Neutrophil (primary cell): Measurements from ENCODE around the gene NCOA6.

Experiments
- H3K27ac ChIP-seq: fragments of 200-600 bp; sonication (generic); 2 replicates; pipeline ENCODE4 v1.5.1; 2016; ENCODE audit warnings: mild to moderate bottlenecking, moderate library complexity
- H3K27me3 ChIP-seq: fragments of 200-600 bp; sonication (generic); 2 replicates; pipeline ENCODE4 v1.6.0; 2016; ENCODE audit warnings: mild to moderate bottlenecking
- H3K36me3 ChIP-seq: fragments of 200-600 bp; sonication (generic); 2 replicates; pipeline ENCODE4 v1.5.1; 2017
- H3K4me1 ChIP-seq, 2 experiments: fragments of 200-600 bp in 1 of 2; sonication (generic) in 1 of 2; 1 replicate in 1 of 2; 2 replicates in 1 of 2; pipeline versions ENCODE4 v1.5.1 to v1.6.1; 2013 to 2016; ENCODE audit warnings: low read depth in 1 of 2, low read length in 1 of 2, mild to moderate bottlenecking in 1 of 2, moderate library complexity in 1 of 2; ENCODE audit not compliant: control insufficient read depth in 1 of 2, insufficient read depth in 1 of 2
- H3K4me3 ChIP-seq, 2 experiments: fragments of 200-600 bp in 1 of 2; sonication (generic) in 1 of 2; 1 replicate in 1 of 2; 2 replicates in 1 of 2; pipeline ENCODE4 v1.5.1; 2013 to 2016; ENCODE audit warnings: low read depth in 1 of 2, low read length in 1 of 2, mild to moderate bottlenecking in 1 of 2, moderate library complexity in 1 of 2
- H3K9me3 ChIP-seq: fragments of 200-600 bp; sonication (generic); 2 replicates; pipeline ENCODE4 v1.5.1; 2016
- TF ChIP-seq, protein P1 (sequence below): fragments of 200-600 bp; sonication (generic); IDR thresholded peaks from 2 replicates; pipeline ENCODE4 v1.5.1; 2016; ENCODE audit warnings: antibody characterized with exemption

The NCOA6 gene

DNA sequence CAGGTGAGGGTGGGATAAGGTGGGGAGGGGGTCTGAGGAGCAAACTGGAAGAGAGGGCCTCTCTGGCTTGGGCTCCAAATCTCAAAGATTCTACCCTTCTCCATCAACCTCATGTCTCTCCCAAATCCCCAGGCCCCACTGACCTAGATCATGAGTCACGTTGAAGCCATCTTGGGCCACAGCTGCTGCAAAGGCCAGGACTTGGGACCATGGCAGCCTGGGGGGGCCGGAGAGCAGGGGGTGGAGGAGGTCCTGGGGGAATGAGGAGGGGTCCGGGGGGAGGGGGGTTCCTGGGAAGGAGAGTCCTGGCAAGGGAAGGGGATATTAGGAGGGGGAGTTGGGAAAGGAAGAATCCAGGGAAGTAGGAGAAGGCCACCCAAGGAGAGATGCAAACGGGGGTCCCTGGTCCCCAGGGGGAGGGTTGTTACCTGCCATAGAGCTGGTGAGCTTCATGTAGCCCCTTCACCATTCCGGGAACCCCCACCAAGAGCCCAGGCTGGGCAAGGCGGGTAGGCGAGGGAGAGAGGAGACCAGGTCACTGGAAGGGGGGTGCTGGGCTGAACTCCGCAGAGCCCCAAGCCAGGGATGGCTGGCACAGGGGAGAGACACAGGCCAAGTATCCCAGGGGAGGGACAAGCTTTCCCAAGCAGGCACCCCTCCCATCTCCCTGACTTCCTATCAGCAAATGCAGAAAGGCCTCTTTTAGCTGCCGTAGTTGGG lies 34.5 kb upstream of the NCOA6 start:
- TF ChIP-seq, protein P1, sequence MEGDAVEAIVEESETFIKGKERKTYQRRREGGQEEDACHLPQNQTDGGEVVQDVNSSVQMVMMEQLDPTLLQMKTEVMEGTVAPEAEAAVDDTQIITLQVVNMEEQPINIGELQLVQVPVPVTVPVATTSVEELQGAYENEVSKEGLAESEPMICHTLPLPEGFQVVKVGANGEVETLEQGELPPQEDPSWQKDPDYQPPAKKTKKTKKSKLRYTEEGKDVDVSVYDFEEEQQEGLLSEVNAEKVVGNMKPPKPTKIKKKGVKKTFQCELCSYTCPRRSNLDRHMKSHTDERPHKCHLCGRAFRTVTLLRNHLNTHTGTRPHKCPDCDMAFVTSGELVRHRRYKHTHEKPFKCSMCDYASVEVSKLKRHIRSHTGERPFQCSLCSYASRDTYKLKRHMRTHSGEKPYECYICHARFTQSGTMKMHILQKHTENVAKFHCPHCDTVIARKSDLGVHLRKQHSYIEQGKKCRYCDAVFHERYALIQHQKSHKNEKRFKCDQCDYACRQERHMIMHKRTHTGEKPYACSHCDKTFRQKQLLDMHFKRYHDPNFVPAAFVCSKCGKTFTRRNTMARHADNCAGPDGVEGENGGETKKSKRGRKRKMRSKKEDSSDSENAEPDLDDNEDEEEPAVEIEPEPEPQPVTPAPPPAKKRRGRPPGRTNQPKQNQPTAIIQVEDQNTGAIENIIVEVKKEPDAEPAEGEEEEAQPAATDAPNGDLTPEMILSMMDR = no peak
- Histone ChIP-seq H3K36me3 (no peaks in the 10 kb centered on the region), H3K4me1 (no peaks in the 10 kb centered on the region), H3K27ac (no peak overlapping the region), H3K27me3 (no peaks in the 10 kb centered on the region), H3K4me3 (no peak overlapping the region), H3K9me3 (no peaks in the 10 kb centered on the region)

DNA sequence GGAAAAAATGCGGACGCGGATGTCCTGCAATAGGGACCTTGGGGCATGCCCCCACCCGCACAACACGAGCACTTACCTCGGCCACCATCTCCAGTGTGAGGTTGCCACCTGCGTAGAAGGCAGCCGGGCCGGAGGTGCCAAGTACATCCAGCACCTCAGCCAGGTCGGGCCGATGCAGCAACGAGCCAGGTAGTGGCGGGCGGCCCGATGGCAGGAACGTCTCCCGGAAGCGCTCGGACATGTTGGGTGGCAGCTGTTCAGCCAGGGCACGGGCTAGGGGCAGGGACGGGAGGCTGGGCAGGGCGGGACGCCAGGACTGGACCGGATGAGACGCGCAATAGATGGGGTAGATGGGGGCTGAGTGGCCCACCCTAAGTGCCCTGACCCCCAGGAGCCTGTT lies 33.9 kb upstream of the NCOA6 start:
- Histone ChIP-seq H3K4me1 (no peaks in the 10 kb centered on the region), H3K27ac (no peak overlapping the region), H3K27me3 (no peaks in the 10 kb centered on the region), H3K4me3 (no peak overlapping the region), H3K36me3 (no peaks in the 10 kb centered on the region), H3K9me3 (no peaks in the 10 kb centered on the region)
- TF ChIP-seq, protein P1 = no peak

DNA sequence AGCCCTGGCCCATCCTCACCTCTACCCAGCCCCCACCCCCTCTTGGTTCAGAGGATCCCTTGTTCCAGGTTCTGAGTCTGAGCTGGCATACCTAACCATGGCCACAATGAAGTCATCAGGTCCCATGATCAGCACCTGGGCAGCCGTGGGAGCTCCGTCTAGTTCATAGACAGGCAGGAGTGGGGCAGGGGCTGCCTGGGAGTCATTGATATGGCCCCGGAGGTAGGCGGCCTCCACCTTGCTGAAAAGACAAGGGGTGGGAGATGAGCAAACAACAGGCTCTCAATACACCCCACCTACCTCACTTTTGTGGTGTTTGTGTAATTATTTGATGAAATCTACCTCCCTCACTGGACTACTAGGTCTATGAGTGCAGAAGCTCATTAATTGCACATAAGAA lies 26.8 kb upstream of the NCOA6 start:
- TF ChIP-seq, protein P1 = no peak
- no peaks in the 10 kb centered on the region for H3K9me3 ChIP-seq
- no peaks in the 10 kb centered on the region for H3K36me3 ChIP-seq
- H3K27me3 ChIP-seq = no peaks in the 10 kb centered on the region
- no peak overlapping the region for H3K4me3 ChIP-seq
- H3K4me1 ChIP-seq = no peaks in the 10 kb centered on the region
- H3K27ac ChIP-seq = no peak overlapping the region

DNA sequence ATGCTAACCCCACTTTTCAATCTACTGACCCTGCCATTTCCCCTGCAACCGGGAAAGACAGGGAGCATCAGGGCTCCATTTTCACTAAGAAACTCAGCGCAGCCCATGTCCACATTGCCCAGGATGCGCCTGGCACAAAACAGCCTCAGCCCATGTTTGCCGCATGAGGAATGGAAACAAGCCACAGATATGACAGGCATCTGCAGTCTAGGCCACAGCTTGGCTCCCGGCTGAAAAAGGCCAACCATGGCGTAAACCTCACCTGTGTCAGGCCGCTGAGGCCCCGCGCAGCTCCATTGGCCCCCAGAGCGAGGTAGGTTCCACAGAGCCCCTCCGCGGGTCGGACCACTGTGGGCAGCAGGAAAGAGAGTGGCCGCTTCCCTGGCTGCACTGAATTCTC lies 25.5 kb upstream of the NCOA6 start:
- TF ChIP-seq, protein P1 = no peak
- H3K4me3 ChIP-seq = no peak overlapping the region
- H3K4me1 ChIP-seq = no peaks in the 10 kb centered on the region
- H3K9me3 ChIP-seq = no peaks in the 10 kb centered on the region
- no peaks in the 10 kb centered on the region for H3K36me3 ChIP-seq
- H3K27me3 ChIP-seq = no peaks in the 10 kb centered on the region
- no peak overlapping the region for H3K27ac ChIP-seq

DNA sequence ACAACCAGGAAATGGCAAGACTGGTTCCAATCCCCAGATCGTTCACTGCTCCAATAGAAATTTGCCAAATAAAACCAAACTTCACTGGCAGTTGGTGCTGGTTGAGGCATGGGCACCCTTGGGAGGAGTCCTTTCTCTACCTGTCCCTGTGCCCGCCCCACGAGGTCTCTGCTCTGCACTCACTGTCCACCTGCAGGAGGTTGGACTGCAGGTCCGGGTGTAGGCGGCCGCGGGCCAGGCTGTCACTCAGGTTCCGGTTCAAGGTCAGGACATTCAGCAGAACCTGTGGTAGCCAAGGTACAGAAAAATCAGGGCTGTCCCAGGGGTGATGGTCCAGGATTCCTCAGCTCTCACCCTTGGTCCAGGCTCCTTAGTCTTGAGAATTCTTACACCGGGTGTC lies 24.3 kb upstream of the NCOA6 start:
- Histone ChIP-seq H3K36me3 (no peaks in the 10 kb centered on the region), H3K4me3 (no peak overlapping the region), H3K27ac (no peak overlapping the region), H3K27me3 (no peaks in the 10 kb centered on the region), H3K9me3 (no peaks in the 10 kb centered on the region), H3K4me1 (no peaks in the 10 kb centered on the region)
- TF ChIP-seq, protein P1 = no peak
